ENCODE results near the gene HMGB2. TPM values are rescaled to one million over a fixed set of nuclear protein-coding genes. Genes with fewer than 3 reads are reported as not detected.
A peak's percentile ranks its signal among the peaks of the same experiment; 100 is the strongest.

Gene HMGB2
- total RNA-seq, 6 experiments from 2014 or later: 53.0 to 130 (median 117) TPM

DNA sequence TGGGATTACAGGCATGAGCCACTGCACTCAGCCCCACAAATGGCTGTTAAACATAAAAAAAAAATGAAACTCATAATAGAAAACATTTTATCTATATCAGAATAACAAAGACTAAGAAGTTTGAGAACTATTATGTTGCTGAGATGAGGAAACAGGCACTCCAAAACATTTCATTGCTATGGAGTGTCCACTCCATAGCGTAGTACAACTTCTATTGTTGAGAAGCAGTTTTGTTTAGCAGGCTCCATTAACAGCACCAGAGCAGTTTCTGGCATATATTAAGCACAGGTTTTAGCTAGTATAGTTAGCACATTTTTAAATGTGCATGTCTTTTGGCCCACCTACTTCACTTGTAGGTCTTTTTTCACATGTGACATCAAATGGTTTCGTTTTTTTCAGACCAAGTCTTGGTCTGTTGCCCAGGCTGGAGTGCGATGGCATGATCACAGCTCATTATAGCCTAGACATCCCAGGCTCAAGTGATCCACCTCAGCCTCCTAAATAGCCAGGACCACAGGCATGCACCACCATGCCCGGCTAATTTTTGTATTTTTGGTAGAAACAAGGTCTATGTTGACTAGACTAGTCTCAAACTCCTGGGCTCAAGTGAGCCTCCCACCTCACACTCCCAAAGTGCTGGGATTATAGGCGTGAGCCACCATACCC is 5.8 kb downstream of the HMGB2 start:
- peaks cover 29% of the 10 kb centered on the region for H3K36me3 Mint-ChIP-seq (ENCODE audit: low read depth)
- peaks cover 35% of the 10 kb centered on the region for H3K4me1 Mint-ChIP-seq (ENCODE audit: low read depth)
- H3K9me3 Mint-ChIP-seq: no peaks in the 10 kb centered on the region
- no peak overlapping the region for H3K4me3 Mint-ChIP-seq
- H3K27me3 Mint-ChIP-seq (ENCODE audit: insufficient read depth): no peaks in the 10 kb centered on the region; the same call in 1 of the 2 replicates
- DNase-seq: no peak
- no peak overlapping the region for H3K27ac Mint-ChIP-seq
- TF ChIP-seq, protein P1, sequence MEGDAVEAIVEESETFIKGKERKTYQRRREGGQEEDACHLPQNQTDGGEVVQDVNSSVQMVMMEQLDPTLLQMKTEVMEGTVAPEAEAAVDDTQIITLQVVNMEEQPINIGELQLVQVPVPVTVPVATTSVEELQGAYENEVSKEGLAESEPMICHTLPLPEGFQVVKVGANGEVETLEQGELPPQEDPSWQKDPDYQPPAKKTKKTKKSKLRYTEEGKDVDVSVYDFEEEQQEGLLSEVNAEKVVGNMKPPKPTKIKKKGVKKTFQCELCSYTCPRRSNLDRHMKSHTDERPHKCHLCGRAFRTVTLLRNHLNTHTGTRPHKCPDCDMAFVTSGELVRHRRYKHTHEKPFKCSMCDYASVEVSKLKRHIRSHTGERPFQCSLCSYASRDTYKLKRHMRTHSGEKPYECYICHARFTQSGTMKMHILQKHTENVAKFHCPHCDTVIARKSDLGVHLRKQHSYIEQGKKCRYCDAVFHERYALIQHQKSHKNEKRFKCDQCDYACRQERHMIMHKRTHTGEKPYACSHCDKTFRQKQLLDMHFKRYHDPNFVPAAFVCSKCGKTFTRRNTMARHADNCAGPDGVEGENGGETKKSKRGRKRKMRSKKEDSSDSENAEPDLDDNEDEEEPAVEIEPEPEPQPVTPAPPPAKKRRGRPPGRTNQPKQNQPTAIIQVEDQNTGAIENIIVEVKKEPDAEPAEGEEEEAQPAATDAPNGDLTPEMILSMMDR (IDR thresholded peaks at IDR 0.05): no peak

DNA sequence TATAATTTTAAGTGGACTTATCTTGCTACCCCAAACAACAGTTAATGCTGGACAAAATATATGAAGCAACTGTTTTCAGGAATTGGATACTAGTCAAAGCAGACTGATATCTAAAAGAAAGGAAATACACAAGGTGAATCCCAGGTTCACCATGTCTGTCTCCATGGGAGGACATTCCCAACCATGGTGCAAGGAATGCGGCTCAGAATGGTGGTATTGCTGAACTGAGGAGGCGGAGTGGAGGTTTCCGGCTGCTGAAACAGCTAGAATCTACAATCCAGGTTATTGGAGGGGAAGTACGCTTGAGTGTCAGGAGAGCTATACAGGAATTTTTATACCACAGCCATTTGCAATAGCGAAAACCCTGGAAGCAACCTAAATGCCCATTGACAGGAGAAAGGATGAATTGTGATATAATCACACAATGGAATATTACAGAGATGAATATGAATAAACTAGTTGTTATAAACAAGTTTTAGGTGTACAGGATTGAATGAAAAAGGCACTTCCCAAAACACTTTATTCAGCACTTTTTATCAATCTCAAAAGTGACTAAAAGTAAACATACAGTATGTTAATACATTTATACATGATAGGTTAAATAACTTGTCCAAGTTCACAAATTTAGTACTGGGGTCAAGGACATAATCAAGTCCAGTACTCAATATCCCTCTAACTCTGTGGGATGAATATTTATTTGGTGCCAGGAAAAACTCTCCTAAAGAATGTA is 9.0 kb downstream of the HMGB2 start:
- Mint-ChIP-seq H3K9me3 (no peaks in the 10 kb centered on the region), H3K27me3 (ENCODE audit: insufficient read depth) (no peaks in the 10 kb centered on the region; the same call in 1 of the 2 replicates), H3K36me3 (ENCODE audit: low read depth) (peaks cover 5% of the 10 kb centered on the region; the same call in 1 of the 2 replicates), H3K27ac (no peak overlapping the region), H3K4me1 (ENCODE audit: low read depth) (peaks cover 16% of the 10 kb centered on the region), H3K4me3 (no peak overlapping the region)
- TF ChIP-seq, protein P1 (IDR thresholded peaks at IDR 0.05): no peak
- no peak for DNase-seq

DNA sequence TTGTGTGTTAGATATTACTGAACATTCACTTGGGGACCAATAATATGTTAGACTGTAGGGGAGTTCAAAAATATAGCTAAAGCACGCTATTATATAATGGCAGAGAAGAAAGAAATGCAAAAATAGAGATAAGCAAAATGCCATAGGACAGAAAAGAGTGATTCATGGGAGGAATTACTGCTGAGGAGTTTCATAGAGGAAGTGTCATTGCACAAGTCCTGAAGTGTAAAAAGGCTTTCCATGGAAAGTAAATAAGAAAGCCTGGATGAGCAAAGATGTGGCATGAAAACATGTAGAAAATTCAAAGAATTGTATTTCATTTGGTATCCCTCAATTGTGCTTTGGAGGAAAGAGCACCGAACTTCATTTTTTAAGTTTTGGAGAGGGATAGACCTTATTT is 14.5 kb downstream of the HMGB2 start:
- Mint-ChIP-seq H3K36me3 (ENCODE audit: low read depth) (no peaks in the 10 kb centered on the region), H3K9me3 (no peaks in the 10 kb centered on the region), H3K4me3 (no peak overlapping the region), H3K27me3 (ENCODE audit: insufficient read depth) (no peaks in the 10 kb centered on the region), H3K27ac (no peak overlapping the region), H3K4me1 (ENCODE audit: low read depth) (peaks cover 25% of the 10 kb centered on the region)
- TF ChIP-seq, protein P1 (IDR thresholded peaks at IDR 0.05): no peak
- peak; percentile 22 for DNase-seq

DNA sequence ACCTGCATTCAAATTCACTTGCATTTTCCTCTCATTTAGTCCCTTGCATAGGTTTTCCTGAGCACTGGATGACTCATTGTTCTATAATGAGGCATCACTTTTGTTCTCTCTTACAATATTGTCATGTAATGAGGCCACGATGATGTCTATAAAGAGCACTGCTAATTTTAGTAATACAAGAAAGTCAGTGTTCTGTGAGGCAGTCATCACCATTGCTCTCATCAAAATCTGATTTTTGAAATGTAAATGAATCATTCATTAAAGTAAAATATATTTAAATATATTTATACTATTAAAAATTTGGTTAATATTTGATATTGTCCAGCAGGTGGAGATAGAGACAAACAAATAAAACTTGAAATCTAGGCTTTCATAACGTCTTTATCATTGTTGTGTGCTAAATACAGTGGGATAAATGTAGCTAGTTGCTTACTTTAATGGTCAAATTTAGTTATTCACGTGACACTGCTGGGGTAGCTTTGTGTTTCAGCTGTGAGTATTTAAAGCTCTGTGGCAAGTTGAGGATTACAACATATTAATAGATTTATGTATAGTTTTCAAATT is 15.4 kb downstream of the HMGB2 start:
- DNase-seq: peak; percentile 40
- peaks cover 25% of the 10 kb centered on the region for H3K4me1 Mint-ChIP-seq (ENCODE audit: low read depth)
- no peak overlapping the region for H3K27ac Mint-ChIP-seq
- no peaks in the 10 kb centered on the region for H3K36me3 Mint-ChIP-seq (ENCODE audit: low read depth)
- H3K4me3 Mint-ChIP-seq: no peak overlapping the region
- H3K9me3 Mint-ChIP-seq: no peaks in the 10 kb centered on the region
- H3K27me3 Mint-ChIP-seq (ENCODE audit: insufficient read depth): no peaks in the 10 kb centered on the region
- TF ChIP-seq, protein P1 (IDR thresholded peaks at IDR 0.05): peak; percentile 88

DNA sequence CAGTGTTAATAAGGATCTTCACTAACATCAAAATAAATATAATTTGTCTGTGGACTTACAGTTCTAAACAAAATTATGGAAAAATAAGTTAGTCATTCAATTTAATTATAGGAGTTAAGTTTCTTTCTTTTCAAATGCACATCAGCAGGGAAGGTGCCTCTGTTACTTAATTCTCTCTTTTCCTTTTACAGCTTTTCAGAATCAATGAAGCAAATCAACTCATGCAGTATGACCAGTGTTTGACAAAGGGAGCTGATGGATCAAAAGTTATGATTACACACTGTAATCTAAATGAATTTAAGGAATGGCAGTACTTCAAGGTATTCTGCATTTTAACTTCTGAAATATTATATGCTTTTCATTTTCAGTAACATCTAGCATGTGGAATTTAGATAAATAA is 15.9 kb downstream of the HMGB2 start:
- Mint-ChIP-seq H3K4me1 (ENCODE audit: low read depth) (peaks cover 25% of the 10 kb centered on the region), H3K36me3 (ENCODE audit: low read depth) (no peaks in the 10 kb centered on the region), H3K9me3 (no peaks in the 10 kb centered on the region), H3K4me3 (no peak overlapping the region), H3K27ac (no peak overlapping the region), H3K27me3 (ENCODE audit: insufficient read depth) (no peaks in the 10 kb centered on the region)
- TF ChIP-seq, protein P1 (IDR thresholded peaks at IDR 0.05): no peak
- no peak for DNase-seq

Measured in HFFc6 (cell line).